GM12872 (cell line): Measurements from ENCODE around the gene ARPC1B.

ENCODE experiments used
- CTCF ChIP-seq: IDR thresholded peaks from 3 replicates; pipeline ENCODE4 v1.5.1; 2011; ENCODE audit warnings: low read depth, mild to moderate bottlenecking, low read length, moderate library complexity; ENCODE audit not compliant: insufficient read depth

The ARPC1B gene

GRCh38 chr7:99404977-99405320, 30.4 kb downstream of the ARPC1B start:
- TF ChIP-seq CTCF = no peak

GRCh38 chr7:99406557-99406956, 32.0 kb downstream of the ARPC1B start:
- no peak for TF ChIP-seq CTCF

GRCh38 chr7:99407872-99408378, 33.4 kb downstream of the ARPC1B start:
- no peak for TF ChIP-seq CTCF

- TF ChIP-seq CTCF = no peak
Observed at GRCh38 chr7:99408379-99409191, 34.1 kb downstream of the ARPC1B start, which contains the start of the genes BUD31 and PDAP1. TSS of gene BUD31 (plus strand) at chr7:99408969. CDS start at chr7:99411093, 2,124 bp downstream. TSS of gene PDAP1 (minus strand) at chr7:99408597. CDS start at chr7:99408548, 49 bp downstream.

- TF ChIP-seq CTCF = no peak
Observed at GRCh38 chr7:99409192-99409572, 34.7 kb downstream of the ARPC1B start.

- no peak for TF ChIP-seq CTCF
Observed at GRCh38 chr7:99409806-99410205, 35.3 kb downstream of the ARPC1B start.

GRCh38 chr7:99410635-99411034, 36.1 kb downstream of the ARPC1B start:
- TF ChIP-seq CTCF = no peak
